Naive B cell (primary cell): ENCODE results near the gene ATP8A1. TPM values are rescaled to one million over a fixed set of nuclear protein-coding genes. Genes with fewer than 3 reads are reported as not detected.
A peak's percentile ranks its signal among the peaks of the same experiment; 100 is the strongest.
"Not testable (repeated sequence)": the region's sequence is repeated elsewhere in the genome, so short reads cannot be mapped to it uniquely, and the experiment has no call there.

Experiments
- ATAC-seq, 2 donors: fragments of 150-1000 bp; cut with Tn5 transposase; 2 replicates each; pipeline ENCODE4 v1.10.0; 2021; ENCODE audit warnings: low read depth in 2 of 2, mild to moderate bottlenecking in 2 of 2, moderate library complexity in 2 of 2
- DNase-seq: peaks from one replicate; pipeline ENCODE4 v3.0.0; 2022
- H3K27ac Mint-ChIP-seq, 6 donors: one replicate each; pipeline ENCODE4 v1.8.0; 2020 to 2022; ENCODE audit warnings: mild to moderate bottlenecking in 6 of 6, mixed read lengths in 6 of 6, moderate library complexity in 5 of 6, inconsistent platforms in 2 of 6
- H3K27me3 Mint-ChIP-seq, 3 donors: one replicate each; pipeline ENCODE4 v1.8.0; 2021 to 2022; ENCODE audit warnings: mixed read lengths in 3 of 3, mild to moderate bottlenecking in 1 of 3
- H3K36me3 Mint-ChIP-seq, 2 donors: one replicate each; pipeline ENCODE4 v1.8.0; 2020 to 2022; ENCODE audit warnings: mixed read lengths in 2 of 2, inconsistent platforms in 1 of 2, mild to moderate bottlenecking in 1 of 2
- H3K4me1 Mint-ChIP-seq, 3 donors: one replicate each; pipeline ENCODE4 v1.8.0; 2020 to 2022; ENCODE audit warnings: mixed read lengths in 3 of 3, inconsistent platforms in 1 of 3, mild to moderate bottlenecking in 1 of 3, moderate library complexity in 1 of 3
- H3K4me3 Mint-ChIP-seq, 8 donors: one replicate each; pipeline ENCODE4 v1.8.0; 2020 to 2022; ENCODE audit warnings: mild to moderate bottlenecking in 8 of 8, mixed read lengths in 8 of 8, moderate library complexity in 8 of 8, inconsistent platforms in 2 of 8
- H3K9me3 Mint-ChIP-seq, 7 donors: one replicate each; pipeline ENCODE4 v1.8.0; 2020 to 2022; ENCODE audit warnings: mixed read lengths in 7 of 7, mild to moderate bottlenecking in 5 of 7, inconsistent platforms in 2 of 7, moderate library complexity in 1 of 7
- polyA plus RNA-seq, 6 donors: library from polyadenylated mRNA; unstranded; fragments of 300-500 nt; fragmentation: Illumina TruSeq; gene quantifications; one replicate each; pipeline ENCODE4 v1.2.3, GENCODE V29; 2021; ENCODE audit warnings: low read depth in 6 of 6

ATP8A1 gene
- polyA plus RNA-seq, 6 donors from 2014 or later, result 16.7 to 31.0 (median 22.2) TPM

DNA sequence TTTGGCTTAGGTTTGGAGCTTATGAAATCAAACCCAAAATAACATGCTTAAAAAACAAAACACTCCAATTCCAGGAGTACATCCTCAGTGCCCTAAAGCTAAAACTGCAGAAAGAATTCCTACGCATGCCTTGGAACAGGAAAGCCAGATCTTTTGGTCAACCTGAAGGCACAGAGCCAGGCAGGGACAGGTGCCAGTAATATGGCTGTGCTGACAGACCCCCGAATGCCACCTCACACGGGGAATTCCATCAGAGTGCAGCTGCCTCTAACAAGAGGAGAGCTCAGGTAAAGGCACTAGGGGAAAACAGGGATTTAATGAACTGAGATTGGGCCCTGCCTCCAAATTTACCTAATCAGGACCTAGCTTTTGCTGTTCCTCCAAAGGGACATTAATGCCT lies 182.5 kb downstream of the ATP8A1 start:
- peaks cover 17 to 24% of the 10 kb centered on the region in 2 donors for H3K36me3 Mint-ChIP-seq
- peaks cover 0 to 2% (median 0%) of the 10 kb centered on the region in 7 donors for H3K9me3 Mint-ChIP-seq
- peak overlapping the region in 3 of 6 donors; percentile 20 to 62 (median 56) for H3K27ac Mint-ChIP-seq
- H3K27me3 Mint-ChIP-seq, result no peaks in the 10 kb centered on the region
- no peak for DNase-seq
- peaks cover 0 to 5% (median 4%) of the 10 kb centered on the region in 3 donors for H3K4me1 Mint-ChIP-seq
- H3K4me3 Mint-ChIP-seq, result no peak overlapping the region
- ATAC-seq, result no peak

DNA sequence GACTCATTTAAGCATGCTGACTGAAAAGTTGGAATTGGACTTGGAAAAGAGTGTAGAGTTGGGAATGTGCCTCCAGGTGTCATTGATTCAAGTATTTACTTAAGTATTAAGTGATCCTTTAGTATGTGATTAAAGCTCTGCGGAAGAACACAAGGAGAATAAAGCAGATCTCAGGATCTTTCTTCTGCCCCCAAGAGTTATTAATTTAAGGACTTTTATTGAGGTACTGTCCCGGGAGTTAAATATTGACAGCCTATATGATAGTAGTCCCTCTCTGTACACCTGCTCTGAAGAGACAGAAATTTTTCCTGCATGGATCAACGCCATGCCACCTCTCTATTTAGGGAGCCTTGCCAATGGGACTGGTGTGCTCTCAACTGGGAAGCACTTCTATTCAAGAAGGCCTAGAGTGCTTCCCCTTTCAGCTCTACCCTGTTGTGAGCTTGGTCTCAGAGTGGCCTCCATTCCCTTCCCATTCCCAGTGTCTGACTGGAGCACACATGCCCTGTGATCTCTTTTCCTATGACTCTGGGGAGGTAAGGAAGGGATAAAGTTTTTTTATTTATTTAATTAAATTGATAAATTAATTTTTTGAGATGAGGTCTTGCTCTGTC lies 183.7 kb downstream of the ATP8A1 start:
- Mint-ChIP-seq H3K9me3 (peaks cover 0 to 2% (median 0%) of the 10 kb centered on the region in 7 donors), H3K4me3 (no peak overlapping the region), H3K36me3 (peaks cover 17 to 27% of the 10 kb centered on the region in 2 donors), H3K27ac (no peak overlapping the region), H3K4me1 (peaks cover 0 to 5% (median 4%) of the 10 kb centered on the region in 3 donors), H3K27me3 (no peaks in the 10 kb centered on the region)
- ATAC-seq (no peak), DNase-seq (no peak)

DNA sequence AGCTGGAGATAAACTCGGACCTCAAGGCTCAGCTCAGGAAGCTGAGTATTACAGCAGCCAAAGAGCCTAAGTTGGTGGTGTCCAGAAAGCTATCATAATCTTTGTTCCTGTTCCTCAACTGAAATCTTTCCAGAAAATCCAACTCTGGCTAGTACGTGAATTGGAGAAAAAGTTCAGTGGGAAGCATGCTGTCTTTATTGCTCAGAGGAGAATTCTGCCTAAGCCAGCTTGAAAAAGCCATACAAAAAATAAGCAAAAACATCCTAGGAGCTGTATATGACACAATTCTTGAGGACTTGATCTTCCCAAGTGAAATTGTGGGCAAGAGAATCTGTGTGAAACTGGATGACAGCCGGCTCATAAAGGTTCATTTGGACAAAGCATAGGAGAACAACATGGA lies 185.0 kb downstream of the ATP8A1 start:
- H3K9me3 Mint-ChIP-seq, result peaks cover 0 to 2% (median 0%) of the 10 kb centered on the region in 7 donors
- ATAC-seq (no peak), DNase-seq (no peak)
- H3K27me3 Mint-ChIP-seq, result no peaks in the 10 kb centered on the region
- H3K4me3 Mint-ChIP-seq, result no peak overlapping the region
- peaks cover 17 to 26% of the 10 kb centered on the region in 2 donors for H3K36me3 Mint-ChIP-seq
- H3K27ac Mint-ChIP-seq, result peak overlapping the region in 1 of 6 donors; percentile 27
- H3K4me1 Mint-ChIP-seq, result peaks cover 0 to 5% (median 4%) of the 10 kb centered on the region in 3 donors

DNA sequence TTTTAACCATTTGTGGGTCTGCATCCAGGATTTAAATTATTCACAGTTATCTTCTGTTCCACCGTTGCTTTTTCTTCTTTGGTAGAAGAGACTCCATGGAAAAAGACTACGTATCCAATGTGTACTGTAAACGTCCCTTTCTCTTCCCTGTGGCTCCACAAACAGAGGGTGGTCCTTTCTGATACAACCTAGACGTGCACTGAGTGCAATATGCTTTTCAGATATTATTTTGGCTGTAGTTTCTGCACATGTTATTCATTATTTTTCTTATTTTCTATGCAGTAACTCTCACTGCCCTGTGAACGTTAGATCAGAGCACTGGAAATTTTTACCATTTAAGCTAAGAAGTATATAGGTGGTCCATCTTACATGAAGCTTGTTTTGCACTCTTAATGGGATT lies 186.9 kb downstream of the ATP8A1 start:
- Mint-ChIP-seq H3K27me3 (no peaks in the 10 kb centered on the region), H3K4me1 (peaks cover 0 to 5% (median 4%) of the 10 kb centered on the region in 3 donors), H3K4me3 (no peak overlapping the region), H3K9me3 (peaks cover 0 to 2% (median 0%) of the 10 kb centered on the region in 7 donors), H3K27ac (no peak overlapping the region), H3K36me3 (peaks cover 17 to 24% of the 10 kb centered on the region in 2 donors)
- DNase-seq (no peak), ATAC-seq (no peak)

DNA sequence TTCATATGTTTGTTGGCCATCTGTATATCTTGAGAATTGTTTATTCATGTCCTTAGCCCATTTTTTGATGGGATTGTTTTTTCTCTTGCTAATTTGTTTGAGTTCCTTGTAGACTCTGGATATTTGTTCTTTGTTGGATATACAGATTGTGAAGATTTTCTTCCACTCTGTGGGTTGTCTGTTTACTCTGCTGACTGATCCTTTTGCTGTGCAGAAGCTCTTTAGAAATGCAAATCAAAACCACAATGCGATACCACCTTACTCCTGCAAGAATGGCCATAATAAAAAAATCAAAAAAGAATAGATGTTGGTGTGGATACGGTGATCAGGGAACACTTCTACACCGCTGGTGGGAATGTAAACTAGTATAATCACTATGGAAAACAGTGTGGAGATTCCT lies 189.1 kb downstream of the ATP8A1 start:
- H3K4me3 Mint-ChIP-seq, DNase-seq: not testable (repeated sequence)

DNA sequence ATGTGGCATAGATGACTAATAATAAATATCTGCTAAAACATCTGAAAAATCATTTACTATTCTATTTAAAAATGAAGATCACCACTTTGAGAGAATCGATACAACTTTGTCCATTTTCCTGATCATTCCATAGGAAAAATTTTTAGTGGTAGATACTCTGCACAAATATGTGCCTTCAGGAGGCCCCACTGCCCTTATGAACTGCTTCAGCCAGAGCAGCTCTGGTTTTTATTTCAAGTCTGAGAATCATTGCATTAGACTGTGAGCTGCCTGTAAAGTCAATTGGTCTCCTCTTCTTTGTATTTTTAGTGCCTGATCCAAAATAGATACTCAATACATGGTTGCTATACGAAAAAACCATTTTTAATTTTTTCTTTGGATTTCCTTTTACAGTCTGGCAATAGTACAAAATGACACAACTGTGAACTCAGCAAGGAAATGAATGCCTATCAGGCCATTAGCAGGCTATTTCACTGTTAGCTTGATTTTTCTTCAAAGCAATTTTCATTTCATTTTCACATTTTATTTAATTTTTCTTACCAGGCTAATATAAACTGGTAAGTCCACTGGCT lies 190.5 kb downstream of the ATP8A1 start:
- ATAC-seq (no peak), DNase-seq (no peak)
- Mint-ChIP-seq H3K4me1 (peaks cover 0 to 6% (median under 1%) of the 10 kb centered on the region in 3 donors), H3K27me3 (no peaks in the 10 kb centered on the region), H3K27ac (peak overlapping the region in 1 of 6 donors; percentile 11), H3K36me3 (peaks cover 31 to 38% of the 10 kb centered on the region in 2 donors), H3K9me3 (peaks cover 0 to 19% (median 11%) of the 10 kb centered on the region in 7 donors), H3K4me3 (no peak overlapping the region)

More for the DNA sequence above, 189.1 kb downstream of the ATP8A1 start:
- ATAC-seq, H3K4me1 Mint-ChIP-seq, H3K27me3 Mint-ChIP-seq, H3K27ac Mint-ChIP-seq: not testable (repeated sequence)
- Mint-ChIP-seq H3K9me3 (peaks cover 0 to 11% (median 3%) of the 10 kb centered on the region in 7 donors), H3K36me3 (peaks cover 24 to 30% of the 10 kb centered on the region in 2 donors)

DNA sequence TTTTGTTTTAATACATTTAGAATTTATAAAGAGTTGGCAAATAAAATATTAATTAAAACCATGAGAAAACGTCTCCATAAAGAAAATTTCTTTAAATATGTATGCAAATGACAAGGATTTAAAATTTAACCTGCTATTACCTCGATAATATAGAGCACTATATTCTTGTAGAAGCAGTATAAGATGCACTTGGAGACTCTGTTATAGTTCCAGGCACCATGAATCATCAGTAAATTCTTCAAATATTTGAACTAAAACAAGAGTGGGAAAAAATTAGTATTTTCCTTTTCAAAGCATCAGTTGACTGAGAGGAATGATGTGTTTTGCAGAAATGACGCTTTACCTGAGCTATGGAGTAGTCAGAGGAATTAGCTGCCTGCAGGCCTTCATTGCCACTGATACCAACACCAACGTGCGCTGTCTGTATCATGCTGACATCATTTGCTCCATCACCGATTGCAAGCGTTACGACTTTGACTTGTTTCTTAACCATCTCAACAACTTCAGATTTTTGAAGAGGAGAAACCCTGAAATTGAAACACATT lies 192.3 kb downstream of the ATP8A1 start:
- Mint-ChIP-seq H3K4me1 (peaks cover 0 to 8% (median 2%) of the 10 kb centered on the region in 3 donors), H3K9me3 (peaks cover 0 to 25% (median 14%) of the 10 kb centered on the region in 7 donors), H3K36me3 (peaks cover 34 to 40% of the 10 kb centered on the region in 2 donors), H3K4me3 (no peak overlapping the region), H3K27me3 (no peaks in the 10 kb centered on the region), H3K27ac (no peak overlapping the region)
- ATAC-seq (no peak), DNase-seq (no peak)

DNA sequence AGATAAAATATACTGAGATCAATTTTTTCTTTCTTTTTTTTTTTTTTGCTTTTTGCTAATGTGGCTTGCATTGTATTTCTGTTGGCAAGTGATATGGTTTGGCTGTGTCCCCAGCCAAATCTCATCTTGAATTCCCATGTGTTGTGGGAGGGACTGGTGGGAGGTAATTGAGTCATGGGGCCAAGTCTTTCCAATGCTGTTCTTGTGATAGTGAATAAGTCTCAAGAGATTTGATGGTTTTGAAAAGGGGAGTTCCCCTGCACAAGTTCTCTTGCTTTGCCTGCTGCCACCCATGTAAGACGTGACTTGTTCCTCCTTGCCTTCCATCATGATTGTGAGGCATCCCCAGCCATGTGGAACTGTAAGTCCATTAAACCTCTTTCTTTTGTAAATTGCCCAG lies 195.7 kb downstream of the ATP8A1 start:
- DNase-seq, H3K4me1 Mint-ChIP-seq, H3K27me3 Mint-ChIP-seq, ATAC-seq: not testable (repeated sequence)
- Mint-ChIP-seq H3K36me3 (peaks cover 26 to 33% of the 10 kb centered on the region in 2 donors), H3K4me3 (peak overlapping the region in 1 of 8 donors; percentile 59), H3K9me3 (peaks cover 0 to 25% (median 14%) of the 10 kb centered on the region in 7 donors), H3K27ac (peak overlapping the region in 5 of 6 donors; percentile 39 to 95 (median 43))

DNA sequence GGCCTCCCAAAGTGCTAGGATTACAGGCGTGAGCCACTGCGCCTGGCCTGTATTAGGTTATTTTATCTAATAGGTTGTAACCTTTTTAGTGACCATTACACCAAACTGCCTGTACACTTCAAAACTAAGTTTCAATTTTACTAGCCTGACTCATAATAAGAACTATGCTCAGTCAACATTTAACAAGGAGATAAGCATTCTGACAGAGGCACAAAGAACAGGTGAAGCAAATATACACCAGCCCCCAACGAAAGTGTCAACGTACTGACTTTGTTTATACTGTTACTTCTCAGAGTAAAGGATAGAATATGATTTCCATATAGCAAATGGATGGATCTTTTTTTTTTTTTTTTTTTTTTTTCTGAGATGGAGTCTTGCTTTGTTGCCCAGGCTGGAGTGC lies 196.9 kb downstream of the ATP8A1 start:
- DNase-seq, result no peak
- no peak for ATAC-seq
- peaks cover 0 to 25% (median 14%) of the 10 kb centered on the region in 7 donors for H3K9me3 Mint-ChIP-seq
- H3K4me3 Mint-ChIP-seq, result no peak overlapping the region
- H3K27ac Mint-ChIP-seq, result peak overlapping the region in 1 of 6 donors; percentile 30
- H3K4me1 Mint-ChIP-seq, result peaks cover 0 to 8% (median 2%) of the 10 kb centered on the region in 3 donors
- no peaks in the 10 kb centered on the region for H3K27me3 Mint-ChIP-seq
- H3K36me3 Mint-ChIP-seq, result peaks cover 26 to 36% of the 10 kb centered on the region in 2 donors

DNA sequence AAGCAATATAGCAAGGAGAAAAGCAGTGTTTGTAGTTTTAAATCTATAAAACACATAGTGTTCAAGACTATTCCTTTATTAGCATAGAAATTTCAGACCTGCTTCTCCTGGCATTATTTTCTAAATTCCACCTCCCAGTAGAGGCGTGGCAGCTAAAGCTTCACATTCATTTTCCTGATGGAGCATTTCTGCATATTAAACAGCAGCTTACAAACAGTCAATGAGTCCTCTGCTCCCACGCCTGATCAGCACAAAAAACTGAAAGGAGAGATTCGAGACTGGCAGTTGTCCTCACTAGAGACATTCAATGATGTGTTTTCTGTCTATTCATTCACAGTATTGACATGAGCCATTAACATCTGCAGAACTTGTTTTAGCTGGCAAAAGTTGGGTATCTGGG lies 198.2 kb downstream of the ATP8A1 start:
- Mint-ChIP-seq H3K4me3 (no peak overlapping the region), H3K9me3 (peaks cover 0 to 23% (median 13%) of the 10 kb centered on the region in 7 donors), H3K27me3 (no peaks in the 10 kb centered on the region), H3K4me1 (peaks cover 0 to 8% (median 2%) of the 10 kb centered on the region in 3 donors), H3K36me3 (peaks cover 24 to 41% of the 10 kb centered on the region in 2 donors), H3K27ac (peak overlapping the region in 1 of 6 donors; percentile 5)
- no peak for DNase-seq
- no peak for ATAC-seq

DNA sequence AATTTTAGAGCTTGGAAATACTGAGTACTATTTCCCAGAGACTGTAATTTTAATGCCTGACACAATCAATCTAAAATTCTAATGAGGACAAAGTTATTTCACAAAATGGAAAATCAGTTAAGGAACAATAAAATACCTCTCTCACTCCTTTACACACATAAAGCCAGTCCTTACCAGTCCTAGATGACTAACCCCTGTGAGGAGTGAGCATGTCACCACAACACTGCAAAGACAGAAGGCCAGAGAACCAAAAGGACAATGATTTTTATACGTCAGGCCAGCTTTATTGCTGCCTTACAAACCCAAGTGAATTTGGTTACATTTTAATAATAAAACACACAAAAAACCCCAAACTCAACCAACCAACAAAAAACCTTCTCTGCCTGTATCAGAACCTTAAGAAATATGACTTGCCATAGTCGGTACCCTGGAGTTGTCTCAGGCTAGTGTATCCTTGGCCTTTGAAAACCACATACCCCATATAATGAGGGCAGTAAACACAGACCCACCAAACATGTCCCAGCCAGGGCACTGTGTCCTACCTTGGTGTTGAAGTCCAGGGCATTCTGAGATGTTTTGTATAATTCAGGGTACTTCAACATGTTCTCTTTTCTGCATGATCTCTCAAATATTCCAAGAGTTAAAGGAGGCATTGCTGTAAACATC lies 202.0 kb downstream of the ATP8A1 start:
- Mint-ChIP-seq H3K4me1 (no peaks in the 10 kb centered on the region), H3K9me3 (peaks cover 0 to 2% (median 0%) of the 10 kb centered on the region in 7 donors), H3K27ac (no peak overlapping the region), H3K4me3 (no peak overlapping the region), H3K36me3 (peaks cover 21 to 41% of the 10 kb centered on the region in 2 donors), H3K27me3 (no peaks in the 10 kb centered on the region)
- ATAC-seq (no peak), DNase-seq (no peak)

DNA sequence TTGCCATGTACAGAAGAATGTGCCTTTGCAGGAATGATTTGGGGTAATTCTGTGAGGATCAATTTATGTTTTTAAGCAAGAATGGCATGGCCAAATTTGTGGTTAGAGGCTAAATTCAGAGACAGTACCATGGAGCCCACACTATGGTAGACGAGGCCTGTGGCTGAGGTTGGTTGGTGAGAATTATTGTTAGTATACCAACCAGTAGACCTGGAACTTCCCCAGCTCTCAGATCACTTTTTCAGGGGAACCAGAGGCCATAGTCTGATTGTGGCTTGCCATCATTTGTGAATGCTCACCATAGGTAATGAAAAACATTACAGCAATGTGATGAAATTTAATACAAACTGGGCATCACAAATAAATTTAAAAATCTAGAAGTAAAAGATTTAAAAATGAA lies 203.3 kb downstream of the ATP8A1 start:
- H3K9me3 Mint-ChIP-seq, result peaks cover 0 to 2% (median 0%) of the 10 kb centered on the region in 7 donors
- no peak overlapping the region for H3K4me3 Mint-ChIP-seq
- ATAC-seq, result no peak
- no peaks in the 10 kb centered on the region for H3K4me1 Mint-ChIP-seq
- peaks cover 21 to 41% of the 10 kb centered on the region in 2 donors for H3K36me3 Mint-ChIP-seq
- H3K27me3 Mint-ChIP-seq, result no peaks in the 10 kb centered on the region
- no peak overlapping the region for H3K27ac Mint-ChIP-seq
- no peak for DNase-seq

DNA sequence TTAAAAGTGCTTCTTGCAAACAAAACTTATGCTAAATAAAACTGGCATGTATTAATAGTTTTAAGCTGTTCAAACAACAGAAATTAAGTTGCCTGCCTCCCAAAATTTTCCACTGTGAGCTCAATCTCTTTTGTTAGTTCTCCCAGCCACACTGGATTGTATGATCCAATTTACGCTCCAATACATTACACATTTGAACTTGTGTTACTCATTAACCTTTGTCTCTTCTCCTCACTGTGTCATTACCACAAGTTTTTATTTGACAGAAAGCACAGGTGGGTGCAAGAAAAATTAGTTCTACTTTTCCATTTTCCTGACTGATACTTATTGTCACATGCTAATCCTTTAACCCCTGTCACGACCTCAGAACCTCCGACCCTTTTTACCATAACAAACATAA lies 204.1 kb downstream of the ATP8A1 start:
- H3K36me3 Mint-ChIP-seq, result peaks cover 21 to 41% of the 10 kb centered on the region in 2 donors
- no peaks in the 10 kb centered on the region for H3K4me1 Mint-ChIP-seq
- ATAC-seq (no peak), DNase-seq (no peak)
- no peak overlapping the region for H3K4me3 Mint-ChIP-seq
- peaks cover 0 to 2% (median 0%) of the 10 kb centered on the region in 7 donors for H3K9me3 Mint-ChIP-seq
- peak overlapping the region in 1 of 6 donors; percentile 83 for H3K27ac Mint-ChIP-seq
- no peaks in the 10 kb centered on the region for H3K27me3 Mint-ChIP-seq
